ES-I3 (cell line): ENCODE results near the gene PKD2L2.
"Not testable (repeated sequence)": the region's sequence is repeated elsewhere in the genome, so short reads cannot be mapped to it uniquely, and the experiment has no call there.

Experiments used
- H3K36me3 ChIP-seq: 2 replicates; pipeline ENCODE4 v1.6.1; 2013; ENCODE audit warnings: mild to moderate bottlenecking, low read length, control low read depth, moderate library complexity; ENCODE audit not compliant: insufficient read depth
- H3K4me1 ChIP-seq: 2 replicates; pipeline ENCODE4 v1.6.1; 2013; ENCODE audit warnings: mild to moderate bottlenecking, control low read depth, low read length; ENCODE audit not compliant: insufficient read depth
- H3K9ac ChIP-seq: 2 replicates; pipeline ENCODE4 v1.6.1; 2013; ENCODE audit warnings: low read depth, mild to moderate bottlenecking, low read length, moderate library complexity
- H3K9me3 ChIP-seq: 2 replicates; pipeline ENCODE4 v1.6.1; 2013; ENCODE audit warnings: mild to moderate bottlenecking, low read length, moderate library complexity; ENCODE audit not compliant: control insufficient read depth, insufficient read depth

PKD2L2 gene

DNA sequence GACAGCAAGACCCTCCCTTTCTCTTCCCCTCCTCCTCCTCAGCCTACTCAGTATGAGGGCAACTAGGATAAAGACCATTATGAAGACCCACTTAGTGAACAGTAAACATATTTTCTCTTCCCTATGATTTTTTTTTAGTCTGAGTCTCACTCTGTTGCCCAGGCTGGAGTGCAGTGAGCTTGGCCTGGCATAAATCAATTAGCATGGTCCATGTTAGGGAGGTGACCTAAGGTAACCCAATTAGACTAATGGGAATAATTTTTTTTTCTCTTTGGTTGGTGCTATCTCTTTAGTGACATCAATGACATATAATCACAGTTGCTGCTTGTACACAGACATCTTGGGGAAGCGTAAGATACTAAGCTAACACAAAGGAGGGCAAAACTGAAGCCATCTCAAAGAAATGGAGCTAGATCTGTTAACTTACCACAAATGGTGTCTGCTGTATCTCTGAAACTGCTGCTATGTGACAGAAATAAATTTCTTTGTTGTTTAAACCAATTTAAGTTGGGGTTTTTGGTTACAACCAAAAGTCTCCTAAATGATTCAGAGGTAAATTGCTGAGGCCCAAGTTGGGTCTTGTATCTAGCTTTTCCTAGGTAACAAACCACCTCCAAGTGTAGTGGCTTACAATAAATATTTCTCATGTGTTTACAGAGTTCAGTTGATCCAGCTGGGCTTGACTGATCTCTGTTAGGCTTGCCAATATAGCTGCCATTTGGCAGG is 13.3 kb downstream of the PKD2L2 start:
- Histone ChIP-seq H3K9me3 (no peaks in the 10 kb centered on the region), H3K36me3 (no peaks in the 10 kb centered on the region), H3K9ac (no peak overlapping the region), H3K4me1 (no peaks in the 10 kb centered on the region)

- Histone ChIP-seq H3K9ac (no peak overlapping the region), H3K9me3 (peaks cover 7% of the 10 kb centered on the region; the same call in 1 of the 2 replicates), H3K4me1 (no peaks in the 10 kb centered on the region), H3K36me3 (no peaks in the 10 kb centered on the region)
These were observed 25.5 kb downstream of the PKD2L2 start for GRCh38 chr5:137914758-137915157.

- H3K9me3 ChIP-seq = peaks cover 7% of the 10 kb centered on the region; the same call in 1 of the 2 replicates
- no peaks in the 10 kb centered on the region for H3K4me1 ChIP-seq
- no peak overlapping the region for H3K9ac ChIP-seq
- no peaks in the 10 kb centered on the region for H3K36me3 ChIP-seq
These were observed 27.7 kb downstream of the PKD2L2 start for GRCh38 chr5:137916923-137917322.

DNA sequence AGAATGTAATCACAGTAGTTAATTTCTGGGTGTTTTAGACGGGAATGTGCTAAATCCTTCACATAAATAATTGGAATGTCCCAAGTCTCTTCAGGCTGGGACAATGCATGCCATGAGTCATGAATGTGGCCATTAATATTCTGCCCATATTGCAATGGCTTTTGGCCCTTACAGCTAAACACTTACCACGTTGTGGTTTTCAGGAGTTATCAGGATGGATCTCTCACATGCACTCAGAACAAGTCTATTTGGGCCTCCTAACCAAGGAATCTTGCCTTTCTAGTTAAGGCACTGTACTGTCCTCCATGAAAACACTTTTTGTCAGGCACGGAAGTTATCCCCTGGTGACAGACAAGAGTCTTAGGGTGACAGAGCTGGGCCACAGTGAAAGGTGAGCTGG is 32.7 kb downstream of the PKD2L2 start:
- H3K9me3 ChIP-seq = peaks cover 7% of the 10 kb centered on the region; the same call in 1 of the 2 replicates
- no peaks in the 10 kb centered on the region for H3K36me3 ChIP-seq
- no peaks in the 10 kb centered on the region for H3K4me1 ChIP-seq
- no peak overlapping the region for H3K9ac ChIP-seq

GRCh38 chr5:137923856-137924255 is 34.6 kb downstream of the PKD2L2 start:
- H3K36me3 ChIP-seq = no peaks in the 10 kb centered on the region
- no peaks in the 10 kb centered on the region; the same call in 1 of the 2 replicates for H3K9me3 ChIP-seq
- H3K4me1 ChIP-seq = no peaks in the 10 kb centered on the region
- H3K9ac ChIP-seq = no peak overlapping the region

DNA sequence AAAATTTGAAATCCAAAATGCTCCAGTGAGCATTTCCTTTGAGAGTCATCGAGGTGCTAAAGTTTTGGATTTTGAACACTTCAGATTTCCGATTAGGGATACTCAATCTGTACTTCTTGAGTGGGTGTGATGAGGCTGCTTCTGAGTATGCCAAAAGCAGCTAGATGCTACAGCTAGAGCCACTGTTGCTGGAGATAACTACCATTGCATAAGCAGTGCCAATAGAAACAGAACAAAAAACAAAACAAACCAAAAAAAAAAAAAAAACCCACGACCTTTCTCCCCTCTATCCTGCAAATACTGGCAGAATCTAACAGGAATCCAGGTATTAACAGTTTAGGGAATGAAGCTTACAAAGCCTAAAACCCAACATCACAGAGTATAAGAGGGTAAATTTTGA is 43.5 kb downstream of the PKD2L2 start:
- Histone ChIP-seq H3K9ac (no peak overlapping the region), H3K4me1 (no peaks in the 10 kb centered on the region), H3K9me3 (no peaks in the 10 kb centered on the region), H3K36me3 (peaks cover 2% of the 10 kb centered on the region; the same call in 1 of the 2 replicates)

DNA sequence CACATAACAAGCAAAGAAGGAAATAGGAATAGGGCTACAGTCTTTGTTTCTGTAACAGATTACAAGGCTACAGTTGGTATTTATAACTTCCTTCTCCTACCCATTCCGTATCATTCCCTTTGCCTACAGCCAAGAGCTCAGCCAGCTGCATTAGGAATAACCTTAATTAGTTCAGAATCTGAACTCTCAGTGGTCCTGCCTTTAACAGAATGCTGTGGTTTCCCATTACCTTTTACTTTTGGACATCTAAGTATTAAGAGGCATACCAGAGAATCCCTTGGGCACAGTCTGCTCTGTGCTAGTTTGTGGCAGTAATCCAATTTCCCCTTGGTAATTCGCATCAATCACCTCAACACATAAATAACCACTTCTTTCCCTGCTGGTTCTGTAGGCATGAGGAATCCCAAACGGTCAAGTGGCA is 44.2 kb downstream of the PKD2L2 start:
- Histone ChIP-seq H3K9ac (no peak overlapping the region), H3K4me1 (no peaks in the 10 kb centered on the region), H3K9me3 (no peaks in the 10 kb centered on the region), H3K36me3 (peaks cover 3% of the 10 kb centered on the region; the same call in 1 of the 2 replicates)

DNA sequence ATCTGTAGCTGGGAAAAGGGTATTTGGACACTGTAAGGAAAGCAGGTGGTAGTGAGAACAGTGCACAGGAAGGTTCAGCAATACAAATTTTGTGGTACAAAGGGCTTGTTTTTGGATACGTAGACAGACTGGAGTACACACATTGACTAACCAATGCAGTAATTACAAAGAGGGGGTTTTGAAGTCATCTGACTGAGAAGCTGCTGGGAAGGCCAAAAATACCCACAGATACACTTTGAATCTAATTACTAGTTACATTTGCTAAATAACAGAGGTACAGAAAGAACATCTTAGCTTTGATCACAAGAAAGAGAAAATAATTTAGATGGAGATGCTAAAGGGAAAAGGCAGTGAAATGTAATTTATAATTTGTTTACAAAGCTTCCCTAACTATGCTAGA is 45.9 kb downstream of the PKD2L2 start:
- no peaks in the 10 kb centered on the region for H3K4me1 ChIP-seq
- H3K9ac ChIP-seq = no peak overlapping the region
- H3K36me3 ChIP-seq = peaks cover 11% of the 10 kb centered on the region; the same call in 1 of the 2 replicates
- no peaks in the 10 kb centered on the region for H3K9me3 ChIP-seq

DNA sequence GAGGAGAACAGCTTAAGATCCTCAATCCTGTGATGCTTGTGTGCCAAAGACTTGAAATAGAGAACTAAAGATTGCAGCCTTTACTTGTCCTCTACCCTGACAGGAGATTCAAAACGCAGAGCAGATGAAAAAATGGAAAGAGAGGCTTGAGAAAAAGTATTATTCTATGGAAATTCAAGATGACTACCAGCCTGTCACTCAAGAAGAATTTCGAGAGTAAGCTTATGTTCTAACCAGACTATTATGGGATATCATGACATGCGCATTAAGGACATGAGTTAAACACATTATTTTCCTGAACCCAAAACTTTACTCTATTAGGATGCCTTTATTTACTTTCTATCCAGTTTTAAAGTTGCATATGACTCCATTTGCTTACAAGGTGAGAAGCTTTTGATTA is 46.4 kb downstream of the PKD2L2 start:
- Histone ChIP-seq H3K4me1 (no peaks in the 10 kb centered on the region), H3K9me3 (no peaks in the 10 kb centered on the region), H3K9ac (no peak overlapping the region), H3K36me3 (peaks cover 11% of the 10 kb centered on the region; the same call in 1 of the 2 replicates)

DNA sequence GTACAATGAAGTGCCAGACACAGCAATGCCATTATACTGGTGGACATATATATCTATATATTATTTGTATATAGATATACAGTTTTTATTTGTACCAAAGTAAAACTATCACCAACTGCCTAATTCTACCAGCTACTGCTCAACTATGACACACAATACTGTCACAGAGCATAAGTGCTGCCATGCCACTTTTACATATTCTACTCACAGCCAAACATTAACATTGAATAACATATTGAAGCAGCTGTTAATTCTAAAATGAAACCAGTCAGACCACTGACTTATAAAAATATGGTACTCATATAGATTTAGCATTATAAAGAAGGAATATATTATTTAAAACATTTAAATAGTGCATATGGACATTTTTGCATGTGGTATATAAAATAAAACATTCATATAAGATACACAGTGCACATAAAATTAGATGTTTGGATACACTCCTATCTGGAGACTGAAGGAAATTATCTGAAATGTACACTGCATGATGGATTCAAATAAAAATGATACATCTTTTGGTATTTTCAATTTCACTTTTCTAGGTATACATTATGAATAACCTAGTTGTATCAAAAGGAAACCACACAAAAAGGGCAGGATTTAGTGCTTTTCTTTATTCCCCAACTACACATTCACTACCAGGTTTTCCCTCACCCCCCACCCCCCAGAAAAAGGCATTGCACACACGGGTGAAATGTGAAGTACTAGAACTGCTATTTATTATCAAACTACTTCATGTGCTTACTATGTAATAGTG is 48.9 kb downstream of the PKD2L2 start:
- H3K36me3 ChIP-seq = peaks cover 29% of the 10 kb centered on the region
- H3K4me1 ChIP-seq = no peaks in the 10 kb centered on the region
- H3K9me3 ChIP-seq = no peaks in the 10 kb centered on the region
- no peak overlapping the region for H3K9ac ChIP-seq

- H3K9me3 ChIP-seq = no peaks in the 10 kb centered on the region
- H3K36me3 ChIP-seq = peaks cover 29% of the 10 kb centered on the region
- no peak overlapping the region for H3K9ac ChIP-seq
These were observed 49.5 kb downstream of the PKD2L2 start for GRCh38 chr5:137938751-137939143.

GRCh38 chr5:137939331-137939730 is 50.1 kb downstream of the PKD2L2 start:
- Histone ChIP-seq H3K9me3 (no peaks in the 10 kb centered on the region), H3K9ac (no peak overlapping the region), H3K4me1 (no peaks in the 10 kb centered on the region), H3K36me3 (peaks cover 29% of the 10 kb centered on the region)

More at GRCh38 chr5:137938751-137939143, 49.5 kb downstream of the PKD2L2 start:
- H3K4me1 ChIP-seq = no peaks in the 10 kb centered on the region

- not testable (repeated sequence) for H3K4me1 ChIP-seq, H3K9ac ChIP-seq, H3K9me3 ChIP-seq
- peaks cover 39% of the 10 kb centered on the region for H3K36me3 ChIP-seq
These were observed 55.0 kb downstream of the PKD2L2 start for GRCh38 chr5:137944280-137944679.

DNA sequence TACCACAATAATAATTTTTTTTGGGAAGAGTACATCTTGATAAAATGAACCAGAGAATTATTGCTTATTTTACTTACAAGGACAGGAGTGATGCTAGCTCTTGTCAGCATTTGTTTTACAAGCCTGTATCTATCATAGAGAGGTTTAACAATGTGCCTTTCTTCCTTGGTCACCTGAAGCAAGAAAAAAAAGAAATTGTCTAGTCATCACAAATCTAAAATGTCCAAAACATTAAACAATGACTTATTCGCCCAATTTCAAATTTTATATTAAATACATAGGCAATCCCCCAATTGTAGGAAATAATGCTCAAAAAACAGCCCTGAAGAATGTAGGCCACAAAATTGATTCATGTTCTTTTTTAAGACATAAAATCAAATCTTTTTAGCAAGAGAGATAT is 56.6 kb downstream of the PKD2L2 start:
- peaks cover 43% of the 10 kb centered on the region for H3K36me3 ChIP-seq

More for the DNA sequence above, 56.6 kb downstream of the PKD2L2 start:
- Histone ChIP-seq H3K9ac (no peak overlapping the region), H3K9me3 (no peaks in the 10 kb centered on the region), H3K4me1 (no peaks in the 10 kb centered on the region)
